Ascending aorta (tissue), 2 donors: ENCODE measurements around the gene STYX. TPM values are rescaled to one million over a fixed set of nuclear protein-coding genes. Genes with fewer than 3 reads are reported as not detected.

Experiments
- DNase-seq, 2 donors: peaks; one replicate each; pipeline ENCODE4 v3.0.0-alpha.2; 2019; ENCODE audit warnings: low spot score in 2 of 2
- H3K27ac ChIP-seq, 2 donors: fragments of 200-600 bp; sonication (generic); one replicate each; pipeline ENCODE4 v1.5.1; 2016 to 2017; ENCODE audit warnings: mild to moderate bottlenecking in 1 of 2
- H3K27me3 ChIP-seq: fragments of 200-600 bp; sonication (generic); one replicate; pipeline ENCODE4 v1.5.1; 2017
- H3K36me3 ChIP-seq, 2 donors: fragments of 200-600 bp; sonication (generic); one replicate each; pipeline ENCODE4 v1.5.1; 2016
- H3K4me1 ChIP-seq, 2 donors: fragments of 200-600 bp; sonication (generic); one replicate each; pipeline ENCODE4 v1.5.1; 2016 to 2017; ENCODE audit warnings: mild to moderate bottlenecking in 1 of 2
- H3K4me3 ChIP-seq, 2 donors: fragments of 200-600 bp; sonication (generic); one replicate each; pipeline ENCODE4 v1.5.1; 2016 to 2017; ENCODE audit warnings: mild to moderate bottlenecking in 1 of 2
- H3K9me3 ChIP-seq, 2 donors: fragments of 200-600 bp; sonication (generic); one replicate each; pipeline ENCODE4 v1.5.1; 2016
- intact Hi-C: fragments of 100-400 bp; cut with DNase I; formaldehyde crosslinking; loops from one replicate; pipeline ENCODE4 v1.15.1; 2023
- total RNA-seq: library from RNA; depleted of rRNA; stranded (reverse); fragments of >200 nt; gene quantifications from one replicate; pipeline ENCODE4 v1.1.0, GENCODE V29; 2016
- TF ChIP-seq, protein P1 (sequence below), 3 experiments: fragments of 200-600 bp in 2 of 3; fragments of 450-650 bp in 1 of 3; sonication (generic) in 2 of 3; IDR thresholded peaks; one replicate each; pipeline ENCODE4 v1.5.1; 2016 to 2019; ENCODE audit warnings: antibody characterized with exemption in 3 of 3, mild to moderate bottlenecking in 1 of 3, moderate library complexity in 1 of 3

STYX gene
- total RNA-seq, 1 donor from 2014 or later = 5.2 TPM

GRCh38 chr14:52821805-52822250 is 91.9 kb downstream of the STYX start:
- intact Hi-C loops = loop anchor here (2.0 to 10.0 kb wide), 3 partner anchors 55 to 483 kb away; no protein-coding TSS in a partner anchor
- Histone ChIP-seq H3K4me3 (no peak overlapping the region), H3K36me3 (no peaks in the 10 kb centered on the region), H3K27ac (no peak overlapping the region), H3K27me3 (no peaks in the 10 kb centered on the region), H3K4me1 (no peaks in the 10 kb centered on the region), H3K9me3 (no peaks in the 10 kb centered on the region)
- DNase-seq = no peak
- TF ChIP-seq, protein P1, sequence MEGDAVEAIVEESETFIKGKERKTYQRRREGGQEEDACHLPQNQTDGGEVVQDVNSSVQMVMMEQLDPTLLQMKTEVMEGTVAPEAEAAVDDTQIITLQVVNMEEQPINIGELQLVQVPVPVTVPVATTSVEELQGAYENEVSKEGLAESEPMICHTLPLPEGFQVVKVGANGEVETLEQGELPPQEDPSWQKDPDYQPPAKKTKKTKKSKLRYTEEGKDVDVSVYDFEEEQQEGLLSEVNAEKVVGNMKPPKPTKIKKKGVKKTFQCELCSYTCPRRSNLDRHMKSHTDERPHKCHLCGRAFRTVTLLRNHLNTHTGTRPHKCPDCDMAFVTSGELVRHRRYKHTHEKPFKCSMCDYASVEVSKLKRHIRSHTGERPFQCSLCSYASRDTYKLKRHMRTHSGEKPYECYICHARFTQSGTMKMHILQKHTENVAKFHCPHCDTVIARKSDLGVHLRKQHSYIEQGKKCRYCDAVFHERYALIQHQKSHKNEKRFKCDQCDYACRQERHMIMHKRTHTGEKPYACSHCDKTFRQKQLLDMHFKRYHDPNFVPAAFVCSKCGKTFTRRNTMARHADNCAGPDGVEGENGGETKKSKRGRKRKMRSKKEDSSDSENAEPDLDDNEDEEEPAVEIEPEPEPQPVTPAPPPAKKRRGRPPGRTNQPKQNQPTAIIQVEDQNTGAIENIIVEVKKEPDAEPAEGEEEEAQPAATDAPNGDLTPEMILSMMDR (IDR thresholded peaks at IDR 0.05) = no peak

DNA sequence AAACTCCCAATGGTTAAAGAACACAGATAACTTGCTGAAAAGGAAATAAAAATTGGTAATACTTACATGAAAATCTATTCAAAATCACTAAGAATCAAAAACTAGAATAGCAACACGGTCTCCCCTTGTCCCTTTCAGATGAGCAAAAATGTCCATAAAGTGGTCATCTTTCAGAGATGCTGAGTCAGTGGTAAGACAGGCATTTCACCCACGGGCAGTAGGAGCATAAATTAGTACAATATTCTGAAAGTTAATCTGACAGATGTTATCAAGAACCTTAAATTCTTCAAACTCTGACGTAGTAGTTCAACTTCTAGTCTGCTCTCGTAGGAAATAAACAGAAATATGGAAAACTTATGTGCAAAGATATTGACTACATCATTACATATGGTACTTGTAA is 94.5 kb downstream of the STYX start:
- no peak overlapping the region for H3K27ac ChIP-seq
- no peaks in the 10 kb centered on the region for H3K4me1 ChIP-seq
- no peaks in the 10 kb centered on the region for H3K36me3 ChIP-seq
- TF ChIP-seq, protein P1 (IDR thresholded peaks at IDR 0.05) = no peak
- H3K27me3 ChIP-seq = no peaks in the 10 kb centered on the region
- intact Hi-C loops = loop anchor here (5.0 to 10.0 kb wide), 2 partner anchors 53 to 480 kb away; no protein-coding TSS in a partner anchor
- DNase-seq = no peak
- no peak overlapping the region for H3K4me3 ChIP-seq
- no peaks in the 10 kb centered on the region for H3K9me3 ChIP-seq

Other genes starting within 250 kb of the STYX start
- gene TXNDC16, start 177.7 kb upstream of the STYX start, total RNA-seq = 1.8 TPM
- gene GPR137C, start 177.3 kb upstream of the STYX start, total RNA-seq = not detected
- 25.9 TPM for gene ERO1A, start 34.6 kb upstream of the STYX start, total RNA-seq
- 19.3 TPM for gene PSMC6, start 23.0 kb upstream of the STYX start, total RNA-seq
- 39.9 TPM for gene GNPNAT1, start 61.4 kb downstream of the STYX start, total RNA-seq
- gene FERMT2, start 220.9 kb downstream of the STYX start, total RNA-seq = 101 TPM